PC-9 (cell line): Measurements from ENCODE around the gene TRNT1. TPM values are rescaled to one million over a fixed set of nuclear protein-coding genes. Genes with fewer than 3 reads are reported as not detected.

ENCODE experiments used
- BruUV-seq: library from RNA; stranded (reverse); fragments of 400-500 nt; replicated peaks from 2 replicates; lab custom pipeline; 2021; lab: Mats Ljungman, UMichigan
- CTCF ChIA-PET: fragments of 300-600 bp; sonication (Branson Sonifier 250); formaldehyde crosslinking; loops from one replicate; lab custom pipeline; 2022; ENCODE audit warnings: antibody characterized with exemption; lab: Charles Lee
- POLR2A ChIA-PET: fragments of 300-600 bp; sonication (Branson Sonifier 250); formaldehyde crosslinking; loops from one replicate; lab custom pipeline; 2022; ENCODE audit warnings: antibody characterized with exemption; ENCODE audit not compliant: unreplicated experiment; lab: Charles Lee
- DNase-seq, 2 experiments: peaks; one replicate each; pipeline versions ENCODE4 v3.0.0 to v3.0.0-alpha.2; 2015 to 2022; ENCODE audit warnings: mixed read lengths in 1 of 2
- H2AFZ ChIP-seq: fragments of 200-600 bp; sonication (generic); 2 replicates; pipeline ENCODE4 v1.8.1; 2017; ENCODE audit warnings: antibody characterized with exemption
- H3F3A ChIP-seq: fragments of 200-600 bp; sonication (generic); 2 replicates; pipeline ENCODE4 v1.8.1; 2017; ENCODE audit warnings: antibody characterized with exemption, mild to moderate bottlenecking, low read depth; ENCODE audit not compliant: insufficient read depth
- H3K27ac ChIP-seq: fragments of 200-600 bp; sonication (generic); 2 replicates; pipeline ENCODE4 v1.6.1; 2016; ENCODE audit warnings: mixed run types
- H3K27me3 ChIP-seq: fragments of 200-600 bp; sonication (generic); 2 replicates; pipeline ENCODE4 v1.6.1; 2016; ENCODE audit warnings: low read depth, mixed run types; ENCODE audit not compliant: insufficient read depth
- H3K36me3 ChIP-seq: fragments of 200-600 bp; sonication (generic); 2 replicates; pipeline ENCODE4 v1.6.1; 2016; ENCODE audit warnings: low read depth, mixed run types
- H3K4me1 ChIP-seq: fragments of 200-600 bp; sonication (generic); replicated peaks from 2 replicates; pipeline ENCODE4 v1.6.1; 2016; ENCODE audit warnings: mixed run types; ENCODE audit not compliant: insufficient read depth
- H3K4me2 ChIP-seq: fragments of 200-600 bp; sonication (generic); 2 replicates; pipeline ENCODE4 v1.6.1; 2017; ENCODE audit warnings: mixed run types
- H3K4me3 ChIP-seq: fragments of 200-600 bp; sonication (generic); 2 replicates; pipeline ENCODE4 v1.6.1; 2016; ENCODE audit warnings: mixed run types
- H3K79me2 ChIP-seq: fragments of 200-600 bp; sonication (generic); 2 replicates; pipeline ENCODE4 v1.6.1; 2017; ENCODE audit warnings: low read depth, mixed run types
- H3K9me2 ChIP-seq: fragments of 200-600 bp; sonication (generic); 2 replicates; pipeline ENCODE4 v1.8.1; 2017; ENCODE audit warnings: mild to moderate bottlenecking; ENCODE audit not compliant: insufficient read depth
- H3K9me3 ChIP-seq: fragments of 200-600 bp; sonication (generic); 2 replicates; pipeline ENCODE4 v1.8.1; 2016; ENCODE audit warnings: low read depth; ENCODE audit not compliant: insufficient read depth
- H4K20me1 ChIP-seq: fragments of 200-600 bp; sonication (generic); 2 replicates; pipeline ENCODE4 v1.8.1; 2017; ENCODE audit not compliant: insufficient read depth
- EZH2 ChIP-seq: fragments of 200-600 bp; sonication (generic); IDR thresholded peaks from 2 replicates; pipeline ENCODE4 v1.8.0; 2017; ENCODE audit warnings: antibody characterized with exemption, low read depth
- intact Hi-C: fragments of 100-400 bp; cut with micrococcal nuclease; formaldehyde crosslinking; loops from one replicate; pipeline ENCODE4 v1.10.0; 2022; ENCODE audit not compliant: unreplicated experiment
- total RNA-seq: library from RNA; stranded (reverse); gene quantifications from 2 replicates; pipeline ENCODE4 v1.2.3, GENCODE V29; 2021
- TF ChIP-seq, protein P1 (sequence below): fragments of 200-600 bp; sonication (generic); conservative IDR thresholded peaks from 2 replicates; pipeline ENCODE4 v1.6.1; 2017; ENCODE audit warnings: mixed run types, antibody characterized with exemption, mild to moderate bottlenecking, moderate library complexity

TRNT1 gene
- total RNA-seq, 1 experiment from 2014 or later = 22.5 TPM

DNA sequence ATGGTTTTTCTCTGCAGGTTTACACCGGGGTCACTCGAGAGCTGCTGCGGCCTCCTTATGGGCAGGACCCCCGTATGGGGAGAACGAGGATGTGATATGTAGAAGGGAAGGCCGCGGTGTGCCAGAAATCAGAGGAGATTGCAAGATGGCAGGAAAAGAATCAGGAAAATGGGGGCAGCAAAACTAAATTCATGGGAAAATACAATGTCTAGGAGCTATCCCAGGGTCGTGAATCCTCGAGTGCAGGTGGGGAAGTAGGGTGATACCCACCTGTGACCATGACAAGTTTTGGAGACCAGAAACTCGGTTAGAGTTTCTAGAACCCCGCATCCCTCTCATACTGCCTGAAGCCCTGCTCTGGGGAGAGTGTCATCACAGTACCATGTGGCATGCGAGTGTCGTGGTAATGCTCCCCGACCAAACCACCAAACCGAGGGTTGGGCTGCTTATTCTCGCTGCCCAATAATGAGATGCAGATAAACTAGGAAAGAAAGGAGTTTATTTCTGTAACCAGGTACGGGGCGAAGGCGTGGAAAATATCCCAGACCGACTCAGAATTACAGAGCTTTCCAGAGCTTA is 781 bp downstream of the TRNT1 start:
- TF ChIP-seq, protein P1, sequence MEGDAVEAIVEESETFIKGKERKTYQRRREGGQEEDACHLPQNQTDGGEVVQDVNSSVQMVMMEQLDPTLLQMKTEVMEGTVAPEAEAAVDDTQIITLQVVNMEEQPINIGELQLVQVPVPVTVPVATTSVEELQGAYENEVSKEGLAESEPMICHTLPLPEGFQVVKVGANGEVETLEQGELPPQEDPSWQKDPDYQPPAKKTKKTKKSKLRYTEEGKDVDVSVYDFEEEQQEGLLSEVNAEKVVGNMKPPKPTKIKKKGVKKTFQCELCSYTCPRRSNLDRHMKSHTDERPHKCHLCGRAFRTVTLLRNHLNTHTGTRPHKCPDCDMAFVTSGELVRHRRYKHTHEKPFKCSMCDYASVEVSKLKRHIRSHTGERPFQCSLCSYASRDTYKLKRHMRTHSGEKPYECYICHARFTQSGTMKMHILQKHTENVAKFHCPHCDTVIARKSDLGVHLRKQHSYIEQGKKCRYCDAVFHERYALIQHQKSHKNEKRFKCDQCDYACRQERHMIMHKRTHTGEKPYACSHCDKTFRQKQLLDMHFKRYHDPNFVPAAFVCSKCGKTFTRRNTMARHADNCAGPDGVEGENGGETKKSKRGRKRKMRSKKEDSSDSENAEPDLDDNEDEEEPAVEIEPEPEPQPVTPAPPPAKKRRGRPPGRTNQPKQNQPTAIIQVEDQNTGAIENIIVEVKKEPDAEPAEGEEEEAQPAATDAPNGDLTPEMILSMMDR = no peak
- no peak for TF ChIP-seq EZH2
- Histone ChIP-seq H3K9me3 (no peaks in the 10 kb centered on the region), H3K36me3 (no peaks in the 10 kb centered on the region), H3F3A (no peaks in the 10 kb centered on the region), H3K27ac (peak overlapping the region; percentile 57), H3K27me3 (no peaks in the 10 kb centered on the region), H3K4me3 (peak overlapping the region; percentile 75), H2AFZ (peak overlapping the region; percentile 74), H3K4me1 (no peaks in the 10 kb centered on the region; the same call in 1 of the 2 replicates), H3K4me2 (peak overlapping the region; percentile 83), H4K20me1 (no peaks in the 10 kb centered on the region), H3K79me2 (peaks cover 10% of the 10 kb centered on the region), H3K9me2 (no peaks in the 10 kb centered on the region)
- POLR2A ChIA-PET = no interaction called here
- peak in 1 of 2 experiments; percentile 3 for DNase-seq
- BruUV-seq = TSS peak; percentile 63
- CTCF ChIA-PET = interaction anchor here (0.7 kb wide), 1 partner anchor 185 kb away, joined by 3 read pairs; no protein-coding TSS in a partner anchor
- intact Hi-C loops = no loop called here

DNA sequence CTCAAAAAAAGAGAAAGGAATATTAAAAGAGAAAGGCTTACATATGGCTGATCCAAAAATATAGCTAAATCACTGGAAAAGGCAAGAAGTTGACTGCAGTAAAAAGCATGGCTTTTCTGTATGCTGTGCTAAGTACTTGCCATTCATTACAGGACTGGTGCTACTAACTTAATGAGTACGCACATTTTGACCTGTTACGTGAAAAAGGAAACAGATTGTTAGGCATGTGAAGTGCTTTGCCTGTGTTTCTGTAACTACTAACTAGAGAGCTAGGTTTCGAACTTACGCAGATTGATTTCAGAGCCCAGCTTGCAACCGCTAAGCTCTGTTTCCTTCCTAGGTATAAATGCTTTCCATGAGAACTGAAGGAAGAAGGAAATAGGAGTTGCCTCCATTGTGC is 2.8 kb downstream of the TRNT1 start:
- no peak for DNase-seq
- Histone ChIP-seq H3K36me3 (no peaks in the 10 kb centered on the region), H4K20me1 (no peaks in the 10 kb centered on the region), H3K9me2 (no peaks in the 10 kb centered on the region), H3K4me2 (no peak overlapping the region), H3K79me2 (peaks cover 10% of the 10 kb centered on the region), H3F3A (no peaks in the 10 kb centered on the region), H3K27me3 (no peaks in the 10 kb centered on the region), H3K4me3 (no peak overlapping the region), H3K27ac (no peak overlapping the region), H2AFZ (no peak overlapping the region), H3K9me3 (no peaks in the 10 kb centered on the region), H3K4me1 (no peaks in the 10 kb centered on the region; the same call in 1 of the 2 replicates)
- intact Hi-C loops = no loop called here
- TF ChIP-seq, protein P1 = no peak
- ChIA-PET CTCF (no interaction called here), POLR2A (interaction anchor here (0.6 kb wide), 1 partner anchor 1883 kb away, joined by 3 read pairs; no protein-coding TSS in a partner anchor)
- no TSS peak for BruUV-seq

DNA sequence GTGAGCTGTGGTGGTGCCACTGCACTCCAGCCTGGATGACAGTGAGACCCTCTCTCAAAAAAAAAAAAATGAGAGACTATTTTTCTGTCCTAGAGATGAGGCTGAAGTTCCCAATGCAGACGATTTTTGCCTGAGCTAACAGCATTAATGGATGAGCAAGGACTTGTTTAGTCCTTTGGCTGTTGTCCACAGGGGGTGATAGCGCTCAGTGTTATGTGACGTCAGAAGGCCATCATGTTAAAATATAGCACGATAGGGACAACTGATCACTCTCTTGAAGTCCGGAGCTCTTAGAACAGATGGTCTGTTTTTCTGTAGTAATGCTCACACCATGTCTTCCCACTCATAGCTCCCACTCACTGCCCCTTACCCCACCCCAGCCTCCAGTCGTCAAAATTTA is 6.8 kb downstream of the TRNT1 start:
- CTCF ChIA-PET = no interaction called here
- Histone ChIP-seq H3K4me3 (no peak overlapping the region), H2AFZ (no peak overlapping the region), H3K27ac (no peak overlapping the region), H3K4me1 (no peaks in the 10 kb centered on the region), H3K9me3 (no peaks in the 10 kb centered on the region), H3K36me3 (no peaks in the 10 kb centered on the region), H4K20me1 (no peaks in the 10 kb centered on the region), H3K27me3 (no peaks in the 10 kb centered on the region), H3K9me2 (no peaks in the 10 kb centered on the region), H3K79me2 (no peaks in the 10 kb centered on the region; the same call in 1 of the 2 replicates), H3K4me2 (no peak overlapping the region), H3F3A (no peaks in the 10 kb centered on the region)
- intact Hi-C loops = no loop called here
- BruUV-seq = no TSS peak
- POLR2A ChIA-PET = no interaction called here
- no peak for DNase-seq
- TF ChIP-seq, protein P1 = no peak
